ENCODE measurements around the gene SPNS3. TPM values are rescaled to one million over a fixed set of nuclear protein-coding genes. Genes with fewer than 3 reads are reported as not detected.

SPNS3 gene
- polyA plus RNA-seq, 1 donor from 2014 or later: not detected

DNA sequence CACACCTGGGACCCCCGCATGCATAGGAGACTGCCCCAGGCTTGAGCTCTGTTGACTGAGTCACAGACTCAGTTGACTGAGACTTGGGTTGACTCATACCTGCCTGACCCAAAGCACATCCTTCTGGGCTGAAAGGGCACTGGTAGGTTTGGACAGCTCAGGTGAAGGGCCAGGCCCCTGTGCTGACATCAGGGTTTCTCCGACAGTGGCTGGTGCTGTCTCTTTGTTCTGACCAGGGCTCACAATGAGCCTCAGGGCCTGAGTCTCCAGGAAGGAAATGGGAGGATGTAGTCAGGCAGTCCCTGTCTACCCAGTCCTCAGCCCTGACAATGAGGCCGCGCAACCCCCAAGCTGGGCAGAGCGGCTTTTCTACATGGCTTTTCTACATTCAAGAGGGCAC, 71.4 kb downstream of the SPNS3 start:
- H3K27ac ChIP-seq (ENCODE audit: low read length): no peak overlapping the region
- no peak overlapping the region for H2AFZ ChIP-seq (ENCODE audit: low read depth, low read length)
- H3K9ac ChIP-seq (ENCODE audit: low read length): no peak overlapping the region
- H3K79me2 ChIP-seq (replicated peaks; ENCODE audit: insufficient read depth, low read length): peaks cover 9% of the 10 kb centered on the region
- TF ChIP-seq POLR2AphosphoS5 (IDR thresholded peaks at IDR 0.05): no peak
- no peak for TF ChIP-seq EP300 (conservative IDR thresholded peaks at IDR 0.05; ENCODE audit: poor library complexity, severe bottlenecking)
- H3K4me2 ChIP-seq (ENCODE audit: low read length): no peak overlapping the region
- H3K9me2 ChIP-seq (ENCODE audit: insufficient read depth, low read length): no peaks in the 10 kb centered on the region
- no peaks in the 10 kb centered on the region for H3K9me3 ChIP-seq (ENCODE audit: low read length)
- H4K20me1 ChIP-seq (ENCODE audit: insufficient read depth): no peaks in the 10 kb centered on the region
- H3K27me3 ChIP-seq (ENCODE audit: insufficient read depth, low read depth, low read length): peaks cover 2% of the 10 kb centered on the region
- H3F3A ChIP-seq (ENCODE audit: insufficient read depth, low read length, poor library complexity, severe bottlenecking): no peaks in the 10 kb centered on the region
- no peaks in the 10 kb centered on the region for H3K36me3 ChIP-seq (ENCODE audit: insufficient read depth, low read length)
- H3K4me3 ChIP-seq (ENCODE audit: low read length): no peak overlapping the region

GRCh38 chr17:4506175-4506813, 72.6 kb downstream of the SPNS3 start:
- Histone ChIP-seq H3K9ac (ENCODE audit: low read length) (no peak overlapping the region), H3K27ac (ENCODE audit: low read length) (no peak overlapping the region)

More at GRCh38 chr17:4506175-4506813, 72.6 kb downstream of the SPNS3 start:
- Histone ChIP-seq H3K79me2 (replicated peaks; ENCODE audit: insufficient read depth, low read length) (no peaks in the 10 kb centered on the region), H3K4me2 (ENCODE audit: low read length) (no peak overlapping the region), H3K36me3 (ENCODE audit: insufficient read depth, low read length) (no peaks in the 10 kb centered on the region), H3K27me3 (ENCODE audit: insufficient read depth, low read depth, low read length) (no peaks in the 10 kb centered on the region), H2AFZ (ENCODE audit: low read depth, low read length) (no peak overlapping the region), H3K9me3 (ENCODE audit: low read length) (no peaks in the 10 kb centered on the region), H3K9me2 (ENCODE audit: insufficient read depth, low read length) (no peaks in the 10 kb centered on the region), H3K4me3 (ENCODE audit: low read length) (no peak overlapping the region), H3F3A (ENCODE audit: insufficient read depth, low read length, poor library complexity, severe bottlenecking) (no peaks in the 10 kb centered on the region), H4K20me1 (ENCODE audit: insufficient read depth) (no peaks in the 10 kb centered on the region)
- TF ChIP-seq, protein P1, sequence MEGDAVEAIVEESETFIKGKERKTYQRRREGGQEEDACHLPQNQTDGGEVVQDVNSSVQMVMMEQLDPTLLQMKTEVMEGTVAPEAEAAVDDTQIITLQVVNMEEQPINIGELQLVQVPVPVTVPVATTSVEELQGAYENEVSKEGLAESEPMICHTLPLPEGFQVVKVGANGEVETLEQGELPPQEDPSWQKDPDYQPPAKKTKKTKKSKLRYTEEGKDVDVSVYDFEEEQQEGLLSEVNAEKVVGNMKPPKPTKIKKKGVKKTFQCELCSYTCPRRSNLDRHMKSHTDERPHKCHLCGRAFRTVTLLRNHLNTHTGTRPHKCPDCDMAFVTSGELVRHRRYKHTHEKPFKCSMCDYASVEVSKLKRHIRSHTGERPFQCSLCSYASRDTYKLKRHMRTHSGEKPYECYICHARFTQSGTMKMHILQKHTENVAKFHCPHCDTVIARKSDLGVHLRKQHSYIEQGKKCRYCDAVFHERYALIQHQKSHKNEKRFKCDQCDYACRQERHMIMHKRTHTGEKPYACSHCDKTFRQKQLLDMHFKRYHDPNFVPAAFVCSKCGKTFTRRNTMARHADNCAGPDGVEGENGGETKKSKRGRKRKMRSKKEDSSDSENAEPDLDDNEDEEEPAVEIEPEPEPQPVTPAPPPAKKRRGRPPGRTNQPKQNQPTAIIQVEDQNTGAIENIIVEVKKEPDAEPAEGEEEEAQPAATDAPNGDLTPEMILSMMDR (IDR thresholded peaks at IDR 0.05; ENCODE audit: poor library complexity, severe bottlenecking): no peak
- TF ChIP-seq EP300 (conservative IDR thresholded peaks at IDR 0.05; ENCODE audit: poor library complexity, severe bottlenecking) (no peak), RAD21 (conservative IDR thresholded peaks at IDR 0.05) (no peak), MXI1 (conservative IDR thresholded peaks at IDR 0.05; ENCODE audit: poor library complexity, severe bottlenecking) (no peak), POLR2AphosphoS5 (IDR thresholded peaks at IDR 0.05) (no peak), EZH2 (IDR thresholded peaks at IDR 0.05; ENCODE audit: borderline replicate concordance, insufficient read depth, low read length, poor library complexity, severe bottlenecking) (no peak), TAF1 (IDR thresholded peaks at IDR 0.05; ENCODE audit: low read depth) (no peak), SMC3 (conservative IDR thresholded peaks at IDR 0.05; ENCODE audit: poor library complexity) (no peak)
- TF ChIP-seq, protein P2, sequence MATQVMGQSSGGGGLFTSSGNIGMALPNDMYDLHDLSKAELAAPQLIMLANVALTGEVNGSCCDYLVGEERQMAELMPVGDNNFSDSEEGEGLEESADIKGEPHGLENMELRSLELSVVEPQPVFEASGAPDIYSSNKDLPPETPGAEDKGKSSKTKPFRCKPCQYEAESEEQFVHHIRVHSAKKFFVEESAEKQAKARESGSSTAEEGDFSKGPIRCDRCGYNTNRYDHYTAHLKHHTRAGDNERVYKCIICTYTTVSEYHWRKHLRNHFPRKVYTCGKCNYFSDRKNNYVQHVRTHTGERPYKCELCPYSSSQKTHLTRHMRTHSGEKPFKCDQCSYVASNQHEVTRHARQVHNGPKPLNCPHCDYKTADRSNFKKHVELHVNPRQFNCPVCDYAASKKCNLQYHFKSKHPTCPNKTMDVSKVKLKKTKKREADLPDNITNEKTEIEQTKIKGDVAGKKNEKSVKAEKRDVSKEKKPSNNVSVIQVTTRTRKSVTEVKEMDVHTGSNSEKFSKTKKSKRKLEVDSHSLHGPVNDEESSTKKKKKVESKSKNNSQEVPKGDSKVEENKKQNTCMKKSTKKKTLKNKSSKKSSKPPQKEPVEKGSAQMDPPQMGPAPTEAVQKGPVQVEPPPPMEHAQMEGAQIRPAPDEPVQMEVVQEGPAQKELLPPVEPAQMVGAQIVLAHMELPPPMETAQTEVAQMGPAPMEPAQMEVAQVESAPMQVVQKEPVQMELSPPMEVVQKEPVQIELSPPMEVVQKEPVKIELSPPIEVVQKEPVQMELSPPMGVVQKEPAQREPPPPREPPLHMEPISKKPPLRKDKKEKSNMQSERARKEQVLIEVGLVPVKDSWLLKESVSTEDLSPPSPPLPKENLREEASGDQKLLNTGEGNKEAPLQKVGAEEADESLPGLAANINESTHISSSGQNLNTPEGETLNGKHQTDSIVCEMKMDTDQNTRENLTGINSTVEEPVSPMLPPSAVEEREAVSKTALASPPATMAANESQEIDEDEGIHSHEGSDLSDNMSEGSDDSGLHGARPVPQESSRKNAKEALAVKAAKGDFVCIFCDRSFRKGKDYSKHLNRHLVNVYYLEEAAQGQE (IDR thresholded peaks at IDR 0.05; ENCODE audit: borderline replicate concordance): no peak
